Embryonic facial prominence (tissue), 1 donor: ENCODE results near the gene PPIB.

Source experiments
- DNase-seq: peaks from one replicate; pipeline ENCODE4 v3.0.0-alpha.2; 2016; ENCODE audit errors: extremely low spot score

The PPIB gene

GRCh38 chr15:64162869-64163658, at the start of gene PPIB:
Gene PPIB, minus strand, starts transcription at chr15:64163022. Its CDS starts 36 bp downstream, at chr15:64162986.
- DNase-seq, result peak; percentile 87

GRCh38 chr15:64211696-64212095, 48.9 kb upstream of the PPIB start:
- DNase-seq, result no peak

GRCh38 chr15:64210371-64210770, 47.5 kb upstream of the PPIB start:
- DNase-seq, result no peak

GRCh38 chr15:64209680-64210334, 47.0 kb upstream of the PPIB start:
- peak; percentile 15 for DNase-seq

GRCh38 chr15:64205202-64205601, 42.4 kb upstream of the PPIB start:
- DNase-seq, result no peak

- no peak for DNase-seq
Measured at GRCh38 chr15:64197425-64197824, 34.6 kb upstream of the PPIB start.

GRCh38 chr15:64193971-64194370, 31.1 kb upstream of the PPIB start:
- DNase-seq, result no peak

GRCh38 chr15:64191971-64192830, 29.4 kb upstream of the PPIB start:
- DNase-seq, result no peak

GRCh38 chr15:64187396-64188191, 24.8 kb upstream of the PPIB start:
- no peak for DNase-seq

GRCh38 chr15:64185146-64185911, 22.5 kb upstream of the PPIB start:
- no peak for DNase-seq

- no peak for DNase-seq
Measured at GRCh38 chr15:64182859-64183370, 20.1 kb upstream of the PPIB start.

GRCh38 chr15:64180235-64180824, 17.5 kb upstream of the PPIB start:
- no peak for DNase-seq

- DNase-seq, result no peak
Measured at GRCh38 chr15:64166102-64166890, 3.5 kb upstream of the PPIB start.

GRCh38 chr15:64164436-64164835, 1.6 kb upstream of the PPIB start:
- DNase-seq, result no peak

- DNase-seq, result no peak
Measured at GRCh38 chr15:64163659-64164362, 989 bp upstream of the PPIB start.

- no peak for DNase-seq
Measured at GRCh38 chr15:64162478-64162868, 349 bp downstream of the PPIB start.

GRCh38 chr15:64161688-64162477, 939 bp downstream of the PPIB start:
- DNase-seq, result no peak
